Activated CD4-positive, alpha-beta T cell treated with anti-CD3 and anti-CD28 coated beads for 36 hours (primary cell): Measurements from ENCODE around the gene DDR1. TPM values are rescaled to one million over a fixed set of nuclear protein-coding genes. Genes with fewer than 3 reads are reported as not detected.
"Not testable (repeated sequence)": the region's sequence is repeated elsewhere in the genome, so short reads cannot be mapped to it uniquely, and the experiment has no call there.

Experiments used
- ATAC-seq: fragments of 200-7000 bp; cut with Tn5 transposase; one replicate; pipeline ENCODE4 v1.10.0; 2021; ENCODE audit warnings: mild to moderate bottlenecking, moderate library complexity
- CTCF ChIA-PET: fragments of 350-600 bp; sonication (Branson Sonifier 250); formaldehyde crosslinking; loops from one replicate; lab custom pipeline; 2021; ENCODE audit warnings: antibody characterized with exemption; lab: Charles Lee
- POLR2A ChIA-PET: fragments of 350-600 bp; sonication (Branson Sonifier 250); formaldehyde crosslinking; loops from one replicate; lab custom pipeline; 2021; ENCODE audit warnings: antibody characterized with exemption, inconsistent platforms; lab: Charles Lee
- DNase-seq: peaks from one replicate; pipeline ENCODE4 v3.0.0-alpha.2; 2020
- H3K27ac Mint-ChIP-seq: one replicate; pipeline ENCODE4 v1.8.0; 2021; ENCODE audit warnings: mixed read lengths
- H3K27me3 Mint-ChIP-seq: one replicate; pipeline ENCODE4 v1.8.0; 2021; ENCODE audit warnings: mixed read lengths
- H3K36me3 Mint-ChIP-seq: one replicate; pipeline ENCODE4 v1.8.0; 2021; ENCODE audit warnings: low read depth, mixed read lengths
- H3K4me1 Mint-ChIP-seq: one replicate; pipeline ENCODE4 v1.8.0; 2021; ENCODE audit warnings: mixed read lengths
- H3K4me3 Mint-ChIP-seq: one replicate; pipeline ENCODE4 v1.8.0; 2021; ENCODE audit warnings: mild to moderate bottlenecking, moderate library complexity, mixed read lengths
- H3K9me3 Mint-ChIP-seq: one replicate; pipeline ENCODE4 v1.8.0; 2021; ENCODE audit warnings: low read depth, mixed read lengths
- intact Hi-C, 2 experiments: fragments of 100-400 bp; cut with DNase I in 1 of 2; cut with micrococcal nuclease in 1 of 2; formaldehyde crosslinking; loops; one replicate each; pipeline versions ENCODE4 v1.14.2 to v1.15.1; 2022 to 2024; cut with DNase I, micrococcal nuclease
- total RNA-seq, 2 experiments: library from RNA; stranded (reverse); gene quantifications; one replicate each; pipeline ENCODE4 v1.2.3, GENCODE V29; 2021

Gene DDR1
- total RNA-seq, 2 experiments from 2014 or later: 9.5 to 12.6 TPM

GRCh38 chr6:30924040-30924627, 39.8 kb downstream of the DDR1 start:
- ATAC-seq, H3K27ac Mint-ChIP-seq, H3K4me3 Mint-ChIP-seq, H3K9me3 Mint-ChIP-seq, H3K27me3 Mint-ChIP-seq, H3K4me1 Mint-ChIP-seq, intact Hi-C loops, DNase-seq, POLR2A ChIA-PET: not testable (repeated sequence)
- CTCF ChIA-PET: interaction anchor here (1.2 kb wide), 1 partner anchor 145 kb away, joined by 3 read pairs; no protein-coding TSS in a partner anchor
- peaks cover 49% of the 10 kb centered on the region for H3K36me3 Mint-ChIP-seq

GRCh38 chr6:30926644-30927043, 42.3 kb downstream of the DDR1 start:
- peaks cover 38% of the 10 kb centered on the region for H3K36me3 Mint-ChIP-seq
- intact Hi-C loops: no loop called here
- H3K4me3 Mint-ChIP-seq: no peak overlapping the region
- H3K27me3 Mint-ChIP-seq: no peaks in the 10 kb centered on the region
- ChIA-PET POLR2A (no interaction called here), CTCF (interaction anchor here (0.8 to 1.9 kb wide), 3 partner anchors 9 to 202 kb away, joined by 3 to 12 read pairs (median 3); partner anchors contain the start of gene VARS2)
- peaks cover 10% of the 10 kb centered on the region for H3K9me3 Mint-ChIP-seq
- H3K27ac Mint-ChIP-seq: no peak overlapping the region
- no peak for DNase-seq
- H3K4me1 Mint-ChIP-seq: no peaks in the 10 kb centered on the region
- ATAC-seq: no peak

DNA sequence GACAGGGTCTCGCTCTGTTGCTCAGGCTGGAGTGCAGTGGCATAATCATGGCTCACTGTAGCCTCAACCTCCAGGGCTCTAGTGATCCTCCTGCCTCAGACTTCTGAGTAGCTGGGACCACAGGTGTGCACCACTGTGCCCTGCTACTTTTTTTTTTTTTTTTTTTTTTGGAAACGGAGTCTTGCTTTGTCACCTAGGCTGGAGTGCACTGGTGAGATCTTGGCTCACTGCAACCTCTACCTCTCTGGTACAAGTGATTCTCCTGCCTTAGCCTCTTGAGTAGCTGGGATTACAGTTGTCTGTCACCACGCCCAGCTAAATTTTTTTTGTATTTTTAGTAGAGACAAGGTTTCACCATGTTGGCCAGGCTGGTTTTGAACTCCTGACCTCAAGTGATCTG, 42.8 kb downstream of the DDR1 start:
- H3K9me3 Mint-ChIP-seq, H3K4me1 Mint-ChIP-seq, H3K4me3 Mint-ChIP-seq, intact Hi-C loops, ATAC-seq, POLR2A ChIA-PET, H3K27ac Mint-ChIP-seq, DNase-seq, H3K27me3 Mint-ChIP-seq: not testable (repeated sequence)
- CTCF ChIA-PET: interaction anchor here (1.9 kb wide), 1 partner anchor 12 kb away, joined by 12 read pairs; the partner anchor contains the start of gene VARS2
- H3K36me3 Mint-ChIP-seq: peaks cover 37% of the 10 kb centered on the region

GRCh38 chr6:30928677-30929076, 44.4 kb downstream of the DDR1 start:
- ChIA-PET POLR2A (interaction anchor here (0.6 kb wide), 1 partner anchor 103 kb away, joined by 3 read pairs; no protein-coding TSS in a partner anchor), CTCF (interaction anchor here (0.6 kb wide), 1 partner anchor 15 kb away, joined by 3 read pairs; the partner anchor contains the start of gene VARS2)
- no peaks in the 10 kb centered on the region for H3K27me3 Mint-ChIP-seq
- peaks cover 10% of the 10 kb centered on the region for H3K9me3 Mint-ChIP-seq
- no peak for ATAC-seq
- H3K4me3 Mint-ChIP-seq: no peak overlapping the region
- intact Hi-C loops: no loop called here
- peak; percentile 19 for DNase-seq
- no peak overlapping the region for H3K27ac Mint-ChIP-seq
- H3K4me1 Mint-ChIP-seq: no peaks in the 10 kb centered on the region
- H3K36me3 Mint-ChIP-seq: peaks cover 24% of the 10 kb centered on the region

DNA sequence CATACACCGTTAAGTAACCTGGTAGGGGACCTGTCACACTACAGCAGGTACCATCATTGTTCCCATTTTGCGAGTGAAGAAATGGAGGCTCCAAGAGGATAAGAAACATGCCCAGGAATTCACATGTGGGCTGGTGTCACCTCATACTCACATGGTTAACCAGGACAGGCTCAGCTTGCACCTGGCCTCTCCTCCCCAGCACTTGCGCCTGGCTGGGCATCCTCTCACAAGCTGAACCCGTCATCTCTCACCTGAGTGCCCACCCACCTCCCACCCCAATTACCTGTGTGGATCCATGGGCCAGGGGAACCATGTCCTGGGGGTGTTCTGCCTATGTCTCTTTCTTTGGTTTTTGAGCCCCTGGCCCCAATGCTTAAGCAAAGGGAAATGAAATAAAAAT, 46.2 kb downstream of the DDR1 start:
- CTCF ChIA-PET: interaction anchor here (1.6 kb wide), 2 partner anchors 14 to 157 kb away, joined by 4 read pairs; no protein-coding TSS in a partner anchor
- DNase-seq (no peak), ATAC-seq (no peak)
- peaks cover 17% of the 10 kb centered on the region for H3K36me3 Mint-ChIP-seq
- intact Hi-C loops: no loop called here
- no peaks in the 10 kb centered on the region for H3K4me1 Mint-ChIP-seq
- no peak overlapping the region for H3K27ac Mint-ChIP-seq
- POLR2A ChIA-PET: interaction anchor here (0.7 kb wide), 1 partner anchor 25 kb away, joined by 5 read pairs; no protein-coding TSS in a partner anchor
- no peaks in the 10 kb centered on the region for H3K27me3 Mint-ChIP-seq
- peaks cover 10% of the 10 kb centered on the region for H3K9me3 Mint-ChIP-seq
- H3K4me3 Mint-ChIP-seq: no peak overlapping the region

DNA sequence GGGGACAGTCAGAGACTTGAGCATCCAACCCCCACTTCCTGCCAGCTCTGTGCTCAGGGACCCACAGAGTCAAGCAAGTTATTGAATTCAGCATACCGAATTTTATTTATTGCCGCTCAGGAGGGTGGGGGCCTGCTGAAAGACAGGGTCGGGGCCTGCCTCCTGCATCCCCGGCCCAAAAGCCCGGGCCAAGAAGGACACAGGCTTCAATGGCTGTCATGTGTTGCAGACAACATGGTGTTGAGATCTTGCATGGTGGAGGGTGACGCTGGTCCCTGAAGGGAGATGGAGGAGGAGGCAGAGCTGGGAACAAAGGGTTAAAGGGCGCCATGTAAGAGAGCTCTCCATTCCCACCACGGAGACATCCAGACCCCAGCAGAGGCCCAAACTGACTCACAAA, 47.0 kb downstream of the DDR1 start:
- Mint-ChIP-seq H3K4me3 (no peak overlapping the region), H3K27me3 (no peaks in the 10 kb centered on the region), H3K9me3 (peaks cover 10% of the 10 kb centered on the region), H3K27ac (no peak overlapping the region), H3K36me3 (peaks cover 17% of the 10 kb centered on the region), H3K4me1 (no peaks in the 10 kb centered on the region)
- DNase-seq: no peak
- CTCF ChIA-PET: interaction anchor here (0.6 to 1.0 kb wide), 2 partner anchors 24 to 156 kb away, joined by 3 to 4 read pairs; no protein-coding TSS in a partner anchor
- intact Hi-C loops: no loop called here
- ATAC-seq: no peak
- POLR2A ChIA-PET: no interaction called here

- Mint-ChIP-seq H3K27me3 (no peaks in the 10 kb centered on the region), H3K9me3 (peaks cover 10% of the 10 kb centered on the region), H3K27ac (no peak within 1 kb of the TSS), H3K36me3 (peaks cover 17% of the 10 kb centered on the region), H3K4me1 (no peaks in the 10 kb centered on the region), H3K4me3 (no peak within 1 kb of the TSS)
- CTCF ChIA-PET: interaction anchor here (0.6 to 1.0 kb wide), 2 partner anchors 23 to 155 kb away, joined by 3 to 4 read pairs; no protein-coding TSS in a partner anchor
- DNase-seq (no peak), ATAC-seq (no peak)
- intact Hi-C loops: no loop called here
- POLR2A ChIA-PET: no interaction called here
Observed at GRCh38 chr6:30931969-30932645, 47.8 kb downstream of the DDR1 start, which contains the start of gene SFTA2. TSS of gene SFTA2 (minus strand) at chr6:30932170. CDS start at chr6:30932096, 74 bp downstream.

DNA sequence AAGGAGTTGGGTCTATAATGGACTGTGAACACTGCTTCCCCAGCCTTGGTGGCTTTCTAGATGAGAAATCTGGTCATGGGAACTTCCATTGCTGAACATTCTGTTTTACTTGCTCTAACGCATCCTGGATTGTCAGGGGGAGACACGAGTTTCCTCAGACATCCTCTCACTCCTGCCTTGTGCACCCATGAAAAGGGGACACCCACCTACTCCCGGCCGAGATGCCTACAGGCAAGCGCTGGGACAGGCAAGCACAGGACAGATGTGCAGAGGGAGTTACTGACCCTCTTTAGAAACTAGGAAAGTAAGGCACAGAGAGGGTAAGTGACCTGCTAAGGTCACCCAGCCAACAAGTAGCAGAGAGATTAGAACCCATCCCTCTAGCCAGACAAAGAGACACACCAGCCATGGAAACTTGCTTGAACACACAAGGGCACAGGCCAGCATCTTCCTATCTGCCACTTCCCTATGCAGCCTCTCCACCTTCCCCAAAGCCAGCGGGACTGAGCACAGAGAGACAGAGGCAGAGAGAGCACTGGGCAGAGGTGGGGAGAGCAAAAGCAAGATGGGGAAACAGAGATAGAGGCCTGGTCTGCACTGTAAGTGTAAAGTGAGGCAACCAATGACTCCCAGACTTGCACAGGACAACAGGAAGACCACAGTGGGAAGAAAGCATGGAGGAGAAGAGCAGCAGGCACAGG, 48.5 kb downstream of the DDR1 start:
- no peaks in the 10 kb centered on the region for H3K4me1 Mint-ChIP-seq
- no peaks in the 10 kb centered on the region for H3K27me3 Mint-ChIP-seq
- H3K27ac Mint-ChIP-seq: no peak overlapping the region
- ChIA-PET CTCF (no interaction called here), POLR2A (no interaction called here)
- H3K4me3 Mint-ChIP-seq: no peak overlapping the region
- peaks cover 12% of the 10 kb centered on the region for H3K36me3 Mint-ChIP-seq
- intact Hi-C loops: no loop called here
- no peak for DNase-seq
- ATAC-seq: no peak
- H3K9me3 Mint-ChIP-seq: peaks cover 10% of the 10 kb centered on the region

DNA sequence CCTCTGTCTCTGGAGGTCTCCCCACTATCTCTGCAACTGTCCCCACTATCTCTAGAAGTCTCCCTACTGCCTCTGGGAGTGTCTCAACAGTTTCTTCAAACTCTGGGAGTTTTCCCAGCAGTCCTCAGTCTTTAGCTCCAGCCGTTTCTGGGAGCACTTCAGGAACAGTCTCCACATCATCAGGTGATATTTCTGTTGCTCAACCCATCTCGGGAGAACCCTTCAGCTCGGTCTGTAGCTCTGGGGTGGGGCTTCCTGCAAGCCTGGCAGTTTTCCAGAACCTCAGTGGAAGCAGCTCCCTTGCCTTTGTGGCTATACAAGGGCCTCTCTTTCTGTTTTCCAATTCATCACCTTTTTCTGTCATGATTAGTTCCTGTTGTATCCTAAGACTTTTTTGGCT, 50.7 kb downstream of the DDR1 start:
- H3K36me3 Mint-ChIP-seq: no peaks in the 10 kb centered on the region
- POLR2A ChIA-PET: no interaction called here
- no peaks in the 10 kb centered on the region for H3K4me1 Mint-ChIP-seq
- intact Hi-C loops: no loop called here
- ATAC-seq: no peak
- H3K9me3 Mint-ChIP-seq: no peaks in the 10 kb centered on the region
- CTCF ChIA-PET: interaction anchor here (0.6 to 1.5 kb wide), 3 partner anchors 19 to 152 kb away, joined by 3 to 5 read pairs (median 4); no protein-coding TSS in a partner anchor
- no peaks in the 10 kb centered on the region for H3K27me3 Mint-ChIP-seq
- H3K4me3 Mint-ChIP-seq: no peak overlapping the region
- no peak for DNase-seq
- H3K27ac Mint-ChIP-seq: no peak overlapping the region

GRCh38 chr6:30937265-30937664, 52.9 kb downstream of the DDR1 start:
- Mint-ChIP-seq H3K4me1 (no peaks in the 10 kb centered on the region), H3K27me3 (peaks cover 9% of the 10 kb centered on the region), H3K27ac (no peak overlapping the region), H3K9me3 (no peaks in the 10 kb centered on the region), H3K36me3 (no peaks in the 10 kb centered on the region), H3K4me3 (no peak overlapping the region)
- intact Hi-C loops: no loop called here
- ChIA-PET POLR2A (no interaction called here), CTCF (interaction anchor here (0.6 kb wide), 1 partner anchor 22 kb away, joined by 3 read pairs; no protein-coding TSS in a partner anchor)
- ATAC-seq (no peak), DNase-seq (no peak)

DNA sequence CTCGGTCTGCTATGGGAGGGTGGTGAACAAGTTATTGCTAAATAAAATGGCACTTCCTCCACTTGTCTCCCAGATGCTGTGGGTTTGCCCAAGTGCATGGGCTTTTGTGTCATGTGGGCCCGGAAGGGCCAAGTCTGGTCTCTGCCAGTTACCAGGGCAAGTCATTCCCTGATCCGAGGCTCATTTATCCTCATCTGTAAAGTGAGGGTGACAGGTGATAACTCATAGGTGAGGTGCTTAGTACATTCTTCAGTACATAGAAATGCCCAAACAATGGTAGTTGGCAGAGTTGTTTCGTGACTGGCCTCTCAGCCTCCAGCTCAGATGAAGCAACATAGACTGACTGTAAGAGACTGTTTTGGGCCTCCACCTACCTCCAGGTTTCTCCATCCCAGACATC, 54.4 kb downstream of the DDR1 start:
- intact Hi-C loops: no loop called here
- CTCF ChIA-PET: no interaction called here

More for the DNA sequence above, 54.4 kb downstream of the DDR1 start:
- no peak for DNase-seq
- Mint-ChIP-seq H3K4me3 (no peak overlapping the region), H3K27me3 (peaks cover 19% of the 10 kb centered on the region), H3K4me1 (no peaks in the 10 kb centered on the region), H3K36me3 (no peaks in the 10 kb centered on the region), H3K9me3 (no peaks in the 10 kb centered on the region), H3K27ac (no peak overlapping the region)
- POLR2A ChIA-PET: no interaction called here
- ATAC-seq: no peak
